ENCODE measurements around the gene CD300LG.

Gene CD300LG

DNA sequence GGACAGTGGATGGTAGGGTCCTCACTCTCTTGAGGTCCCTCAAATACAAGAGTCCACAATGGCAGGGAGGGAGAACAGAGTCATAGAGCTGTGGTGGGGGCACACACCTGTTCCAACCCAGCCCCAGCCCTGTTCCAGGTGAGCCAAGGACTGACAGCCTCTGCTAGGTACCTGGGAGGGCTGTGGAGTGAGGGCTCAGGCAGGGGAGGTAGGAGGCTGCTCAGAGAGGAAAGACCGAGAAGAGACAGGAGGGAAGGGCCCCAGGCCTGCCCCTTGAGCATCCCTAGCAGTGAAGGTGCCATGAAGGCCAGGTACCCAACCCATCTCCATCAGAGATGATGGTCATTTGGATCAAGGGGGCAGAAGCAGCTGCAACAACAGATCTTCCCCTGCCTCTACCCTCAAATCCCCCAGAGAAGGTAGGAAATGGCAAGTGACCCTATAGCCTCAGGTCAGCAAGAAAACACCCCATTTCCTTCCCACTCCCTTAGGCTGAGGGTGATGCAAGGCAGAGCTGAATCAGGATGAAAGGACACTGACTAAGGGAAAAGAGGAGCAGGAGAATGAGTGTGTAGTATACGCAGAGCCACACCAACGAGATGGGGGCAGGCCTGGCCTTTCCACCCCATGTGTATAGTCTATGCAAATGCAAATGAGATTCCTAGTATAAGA lies 28.6 kb downstream of the CD300LG start:
- H3K4me2 ChIP-seq (ENCODE audit: low read depth, low read length): no peak overlapping the region
- no peaks in the 10 kb centered on the region for H4K20me1 ChIP-seq (ENCODE audit: insufficient read depth, low read length)
- H3K4me3 ChIP-seq (ENCODE audit: low read length): no peak overlapping the region
- no peaks in the 10 kb centered on the region for H3K9me3 ChIP-seq (replicated peaks; ENCODE audit: insufficient read depth, low read length)
- H3K36me3 ChIP-seq (replicated peaks; ENCODE audit: insufficient read depth, low read length): no peaks in the 10 kb centered on the region
- TF ChIP-seq EZH2 (optimal IDR thresholded peaks at IDR 0.05; ENCODE audit: low read depth, low read length) (no peak), EZH2phosphoT487 (IDR thresholded peaks at IDR 0.05; ENCODE audit: low read length) (no peak)
- TF ChIP-seq, protein P1, sequence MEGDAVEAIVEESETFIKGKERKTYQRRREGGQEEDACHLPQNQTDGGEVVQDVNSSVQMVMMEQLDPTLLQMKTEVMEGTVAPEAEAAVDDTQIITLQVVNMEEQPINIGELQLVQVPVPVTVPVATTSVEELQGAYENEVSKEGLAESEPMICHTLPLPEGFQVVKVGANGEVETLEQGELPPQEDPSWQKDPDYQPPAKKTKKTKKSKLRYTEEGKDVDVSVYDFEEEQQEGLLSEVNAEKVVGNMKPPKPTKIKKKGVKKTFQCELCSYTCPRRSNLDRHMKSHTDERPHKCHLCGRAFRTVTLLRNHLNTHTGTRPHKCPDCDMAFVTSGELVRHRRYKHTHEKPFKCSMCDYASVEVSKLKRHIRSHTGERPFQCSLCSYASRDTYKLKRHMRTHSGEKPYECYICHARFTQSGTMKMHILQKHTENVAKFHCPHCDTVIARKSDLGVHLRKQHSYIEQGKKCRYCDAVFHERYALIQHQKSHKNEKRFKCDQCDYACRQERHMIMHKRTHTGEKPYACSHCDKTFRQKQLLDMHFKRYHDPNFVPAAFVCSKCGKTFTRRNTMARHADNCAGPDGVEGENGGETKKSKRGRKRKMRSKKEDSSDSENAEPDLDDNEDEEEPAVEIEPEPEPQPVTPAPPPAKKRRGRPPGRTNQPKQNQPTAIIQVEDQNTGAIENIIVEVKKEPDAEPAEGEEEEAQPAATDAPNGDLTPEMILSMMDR (IDR thresholded peaks at IDR 0.05; ENCODE audit: low read length): no peak
- DNase-seq: no peak
- H2AFZ ChIP-seq (ENCODE audit: low read length): no peak overlapping the region
- H3K4me1 ChIP-seq (ENCODE audit: low read length): no peaks in the 10 kb centered on the region
- no peaks in the 10 kb centered on the region for H3K9me2 ChIP-seq (replicated peaks; ENCODE audit: insufficient read depth, low read length)
- H3F3A ChIP-seq (ENCODE audit: insufficient read depth, low read length): no peaks in the 10 kb centered on the region
- peaks cover 3% of the 10 kb centered on the region; the same call in 1 of the 2 replicates for H3K27me3 ChIP-seq (replicated peaks; ENCODE audit: insufficient read depth, low read length)
- no peaks in the 10 kb centered on the region for H3K79me2 ChIP-seq (ENCODE audit: low read length)
- no peak overlapping the region for H3K9ac ChIP-seq (ENCODE audit: low read length)
- H3K27ac ChIP-seq (ENCODE audit: low read length): no peak overlapping the region

DNA sequence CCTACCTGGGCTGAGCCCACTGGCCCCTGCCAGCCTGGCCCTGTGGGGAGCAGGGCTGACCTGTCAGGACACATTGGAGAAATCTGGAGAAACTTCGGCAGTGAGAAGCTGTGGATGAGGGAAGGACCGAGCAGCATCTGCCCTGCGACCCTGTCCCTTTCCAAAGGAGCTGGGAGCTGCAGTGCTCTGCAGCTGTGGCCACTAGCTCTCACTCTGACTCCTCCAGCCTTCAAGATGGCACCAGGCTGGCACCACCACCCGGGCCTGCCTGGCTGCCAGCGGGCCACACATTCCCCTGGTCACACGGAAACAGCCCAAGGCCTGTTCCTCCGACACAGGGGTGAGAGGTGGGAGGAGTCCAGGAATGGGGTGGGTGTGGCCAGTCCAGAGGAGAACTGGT lies 30.1 kb downstream of the CD300LG start:
- DNase-seq: no peak
- H2AFZ ChIP-seq (ENCODE audit: low read length): no peak overlapping the region
- H3F3A ChIP-seq (ENCODE audit: insufficient read depth, low read length): no peaks in the 10 kb centered on the region
- H3K4me2 ChIP-seq (ENCODE audit: low read depth, low read length): no peak overlapping the region
- no peaks in the 10 kb centered on the region for H4K20me1 ChIP-seq (ENCODE audit: insufficient read depth, low read length)
- no peaks in the 10 kb centered on the region for H3K79me2 ChIP-seq (ENCODE audit: low read length)
- no peaks in the 10 kb centered on the region for H3K9me3 ChIP-seq (replicated peaks; ENCODE audit: insufficient read depth, low read length)
- no peak overlapping the region for H3K27ac ChIP-seq (ENCODE audit: low read length)
- no peaks in the 10 kb centered on the region for H3K4me1 ChIP-seq (ENCODE audit: low read length)
- H3K36me3 ChIP-seq (replicated peaks; ENCODE audit: insufficient read depth, low read length): no peaks in the 10 kb centered on the region
- TF ChIP-seq, protein P1 (IDR thresholded peaks at IDR 0.05; ENCODE audit: low read length): no peak
- TF ChIP-seq EZH2phosphoT487 (IDR thresholded peaks at IDR 0.05; ENCODE audit: low read length) (no peak), EZH2 (optimal IDR thresholded peaks at IDR 0.05; ENCODE audit: low read depth, low read length) (no peak)
- no peak overlapping the region for H3K4me3 ChIP-seq (ENCODE audit: low read length)
- H3K9me2 ChIP-seq (replicated peaks; ENCODE audit: insufficient read depth, low read length): no peaks in the 10 kb centered on the region
- H3K9ac ChIP-seq (ENCODE audit: low read length): no peak overlapping the region
- H3K27me3 ChIP-seq (replicated peaks; ENCODE audit: insufficient read depth, low read length): 0 out of 2 replicates have a peak, but pooled peaks cover 3% of the 10 kb centered on the region

DNA sequence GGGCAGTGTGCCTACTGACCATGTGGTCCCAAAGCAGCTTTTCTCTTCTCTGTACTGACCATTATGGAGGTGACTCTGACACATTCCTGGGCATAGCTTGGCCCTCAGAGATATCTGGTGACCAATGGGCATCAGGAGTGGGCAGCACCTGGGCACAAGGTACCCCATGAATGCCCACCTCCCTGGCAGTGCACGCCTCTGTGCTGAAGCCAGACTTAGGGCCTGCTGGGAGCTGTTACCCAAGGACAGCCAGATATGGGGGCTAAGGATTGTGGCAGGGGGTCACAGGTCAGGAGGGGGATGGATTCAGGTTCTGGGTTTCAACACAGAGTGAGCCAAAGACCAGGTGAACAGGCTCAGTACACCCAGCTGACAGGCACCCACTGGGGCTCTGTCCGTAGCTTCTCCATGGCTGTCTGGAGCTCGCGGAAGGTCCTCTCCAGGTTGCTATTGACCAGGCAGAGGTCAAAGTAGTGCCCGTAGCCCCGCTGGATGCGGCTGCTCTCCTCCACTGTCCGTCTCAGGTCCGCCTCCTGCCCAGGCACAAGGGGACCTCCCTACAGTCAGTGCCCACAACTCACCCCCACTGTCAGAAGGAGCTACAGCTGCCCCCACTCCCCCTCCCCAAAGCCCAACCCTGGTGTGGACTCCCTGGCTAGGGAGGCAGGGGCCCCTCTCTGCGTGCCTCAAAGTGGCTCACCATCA lies 30.6 kb downstream of the CD300LG start:
- Histone ChIP-seq H3K4me1 (ENCODE audit: low read length) (no peaks in the 10 kb centered on the region), H3K27me3 (replicated peaks; ENCODE audit: insufficient read depth, low read length) (0 out of 2 replicates have a peak, but pooled peaks cover 3% of the 10 kb centered on the region), H3K9me3 (replicated peaks; ENCODE audit: insufficient read depth, low read length) (no peaks in the 10 kb centered on the region), H3K9me2 (replicated peaks; ENCODE audit: insufficient read depth, low read length) (no peaks in the 10 kb centered on the region), H3F3A (ENCODE audit: insufficient read depth, low read length) (no peaks in the 10 kb centered on the region), H3K36me3 (replicated peaks; ENCODE audit: insufficient read depth, low read length) (no peaks in the 10 kb centered on the region), H3K27ac (ENCODE audit: low read length) (no peak overlapping the region), H2AFZ (ENCODE audit: low read length) (no peak overlapping the region), H4K20me1 (ENCODE audit: insufficient read depth, low read length) (no peaks in the 10 kb centered on the region), H3K9ac (ENCODE audit: low read length) (no peak overlapping the region), H3K79me2 (ENCODE audit: low read length) (no peaks in the 10 kb centered on the region), H3K4me3 (ENCODE audit: low read length) (no peak overlapping the region), H3K4me2 (ENCODE audit: low read depth, low read length) (no peak overlapping the region)
- no peak for DNase-seq
- TF ChIP-seq, protein P1 (IDR thresholded peaks at IDR 0.05; ENCODE audit: low read length): no peak

Measured in MM.1S (cell line).